ENCODE data around the gene CHRNA3. TPM values are rescaled to one million over a fixed set of nuclear protein-coding genes. Genes with fewer than 3 reads are reported as not detected.
"Not testable (repeated sequence)": the region's sequence is repeated elsewhere in the genome, so short reads cannot be mapped to it uniquely, and the experiment has no call there.

The CHRNA3 gene
- polyA plus RNA-seq, 5 donors, result 0.14 to 0.95 (median 0.29) TPM

- no peak for DNase-seq
These were observed 57.7 kb downstream of the CHRNA3 start for GRCh38 chr15:78563092-78563491.

- DNase-seq, result no peak
These were observed 59.3 kb downstream of the CHRNA3 start for GRCh38 chr15:78561490-78561889.

- not testable (repeated sequence) for DNase-seq
These were observed 60.6 kb downstream of the CHRNA3 start for GRCh38 chr15:78560201-78560600.

- no peak for DNase-seq
These were observed 68.2 kb downstream of the CHRNA3 start for GRCh38 chr15:78552597-78552996.

DNA sequence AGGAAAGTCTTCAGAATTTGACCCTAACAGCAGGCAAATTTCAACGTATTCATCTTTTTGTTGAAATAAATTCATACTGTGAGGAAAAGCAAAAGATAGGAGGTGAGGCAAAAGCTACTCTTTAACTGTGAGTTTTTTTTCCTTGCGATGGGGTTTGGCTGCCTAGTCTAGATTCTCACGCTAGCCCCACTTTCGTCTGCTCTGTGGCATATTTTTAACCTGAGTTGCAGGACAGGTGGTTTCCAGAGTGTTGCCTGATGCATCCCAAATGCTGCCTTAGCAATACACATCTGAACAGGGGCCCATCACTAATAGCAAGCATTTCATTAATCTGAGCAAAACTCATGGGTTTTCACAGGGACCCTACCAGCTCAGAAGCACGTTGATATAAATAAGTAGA, 68.9 kb downstream of the CHRNA3 start:
- DNase-seq, result no peak

- DNase-seq, result no peak
These were observed 70.0 kb downstream of the CHRNA3 start for GRCh38 chr15:78550815-78551214.

DNA sequence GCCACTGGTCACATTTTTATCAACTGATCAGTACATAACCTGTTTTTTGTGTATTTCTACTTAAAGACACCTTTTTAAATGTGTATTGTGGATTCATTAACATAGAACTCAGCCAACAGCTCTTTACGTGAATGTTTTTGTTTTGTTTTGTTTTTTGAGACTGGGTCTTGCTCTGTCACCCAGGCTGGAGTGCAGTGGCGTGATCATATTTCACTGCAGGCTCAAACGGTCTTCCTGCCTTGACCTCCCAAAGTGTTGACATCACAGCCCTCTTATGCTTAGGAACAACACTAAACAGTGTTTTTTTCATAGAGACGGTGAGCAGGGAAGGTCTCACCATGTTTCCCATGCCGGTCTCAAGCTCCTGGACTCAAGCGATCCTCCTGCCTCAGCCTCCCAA, 70.6 kb downstream of the CHRNA3 start:
- DNase-seq, result no peak

Other genes with a start within 250 kb of the CHRNA3 start
- gene IREB2, start 182.8 kb downstream of the CHRNA3 start, polyA plus RNA-seq (ENCODE audit: insufficient read depth in 1 of 5, insufficient read length in 5 of 5, low replicate concordance in 1 of 5), result 10 to 100 TPM; 45.2 to 83.6 (median 71.8) TPM
- 1 to 10 TPM; 4.3 to 6.9 (median 6.1) TPM for gene HYKK, start 113.4 kb downstream of the CHRNA3 start, polyA plus RNA-seq (ENCODE audit: insufficient read depth in 1 of 5, insufficient read length in 5 of 5, low replicate concordance in 1 of 5)
- 100 to 1,000 TPM; 204 to 270 (median 230) TPM for gene PSMA4, start 80.6 kb downstream of the CHRNA3 start, polyA plus RNA-seq (ENCODE audit: insufficient read depth in 1 of 5, insufficient read length in 5 of 5, low replicate concordance in 1 of 5)
- gene CHRNA5, start 55.5 kb downstream of the CHRNA3 start, polyA plus RNA-seq (ENCODE audit: insufficient read depth in 1 of 5, insufficient read length in 5 of 5, low replicate concordance in 1 of 5), result 1 to 10 TPM; 1.2 to 3.2 (median 2.5) TPM
- under 1 TPM; 0.21 to 0.42 (median 0.29) TPM for gene CHRNB4, start 20.2 kb upstream of the CHRNA3 start, polyA plus RNA-seq (ENCODE audit: insufficient read depth in 1 of 5, insufficient read length in 5 of 5, low replicate concordance in 1 of 5)
- gene ADAMTS7, start 190.5 kb upstream of the CHRNA3 start, polyA plus RNA-seq (ENCODE audit: insufficient read depth in 1 of 5, insufficient read length in 5 of 5, low replicate concordance in 1 of 5), result 10 to 100 TPM; 25.5 to 47.2 (median 34.1) TPM